ENCODE data around the gene ALAD. TPM values are rescaled to one million over a fixed set of nuclear protein-coding genes. Genes with fewer than 3 reads are reported as not detected.
A peak's percentile ranks its signal among the peaks of the same experiment; 100 is the strongest.

ALAD gene
- total RNA-seq (2021; fragmentation: NEBNext Ultra II Directional; extraction: Animal tissue kit (Norgen Biotek cat#: 25700)): 13.0 and 15.3 TPM in 2 replicates
- polyA plus RNA-seq (2011; rRNA removed): 8.2 and 17.3 TPM in 2 replicates
- 11.2 TPM for polyA plus RNA-seq (2011; cell fraction: cytosol; rRNA removed)
- polyA plus RNA-seq (2011; cell fraction: nucleus; rRNA removed): 35.0 TPM
- polyA plus RNA-seq (2012, experiment 1 of 2): 15.1 to 21.1 TPM (median 19.1 TPM) in 4 replicates
- polyA plus RNA-seq (2012, experiment 2 of 2): 5.0 TPM
- 11.5 TPM for polyA plus RNA-seq (2013, experiment 1 of 2)
- polyA plus RNA-seq (2013, experiment 2 of 2): 11.5 TPM
- 7.9 and 10.7 TPM in 2 replicates for polyA minus RNA-seq (2011; rRNA and poly(A)+ RNA removed)
- polyA minus RNA-seq (2011; cell fraction: cytosol; rRNA and poly(A)+ RNA removed): 3.5 TPM
- polyA minus RNA-seq (2011; cell fraction: nucleus; rRNA and poly(A)+ RNA removed): 12.2 TPM
- long read RNA-seq, experiment 1, partial matches to known transcripts: 3 of 6 reads
- long read RNA-seq, experiment 1, other reads (novel, unspliced or antisense): 2 of 6 reads
- long read RNA-seq, experiment 2, partial matches to known transcripts: 0 of 5 reads
- long read RNA-seq, experiment 2, other reads (novel, unspliced or antisense): 4 of 5 reads

DNA sequence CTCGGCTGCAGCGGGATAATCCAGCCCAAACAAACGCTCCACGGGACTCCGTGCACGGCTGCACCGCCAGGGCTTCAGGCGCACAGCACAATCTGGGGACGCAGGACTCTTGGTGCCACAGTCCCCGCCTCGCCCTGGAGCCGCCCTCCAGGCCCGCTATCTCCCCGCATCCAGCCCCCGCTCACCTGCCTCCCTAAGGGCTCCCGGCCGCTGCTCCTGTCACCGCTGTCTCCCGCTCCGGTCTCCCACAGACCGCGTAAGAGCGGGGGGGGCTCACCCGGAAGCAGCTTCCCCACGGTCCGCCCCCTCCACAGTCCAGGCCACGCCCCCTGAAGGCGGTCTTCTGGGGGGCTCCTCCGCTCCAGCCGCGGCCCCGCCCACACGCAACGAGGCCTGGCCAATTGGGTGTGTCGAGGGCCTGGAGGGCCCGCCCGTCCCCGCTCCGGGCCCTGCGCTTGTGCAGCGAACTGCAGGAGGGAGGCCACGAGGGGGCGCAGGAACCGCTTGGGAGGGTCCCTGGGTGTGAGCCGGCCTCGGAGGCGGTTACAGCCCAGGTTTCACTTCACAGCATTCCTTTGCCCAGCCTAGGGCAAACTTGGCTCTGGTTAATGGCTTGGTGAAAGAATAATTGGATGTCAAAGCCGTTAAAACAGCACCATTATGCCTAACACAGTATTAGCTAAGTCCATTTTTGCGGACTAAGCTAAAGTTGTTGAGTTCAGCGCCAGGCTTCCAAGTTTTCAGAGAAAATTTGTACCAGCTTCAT is at the start of gene ALAD:
ALAD (minus strand) TSS at position 258 of the 766 bp plus-strand sequence. CDS start 7,725 bp downstream, outside the sequence.
- Histone ChIP-seq H4K20me1 (replicated peaks in 1 of 2; ENCODE audit: control insufficient read depth in 1 of 2, insufficient read depth in 2 of 2, low read length in 2 of 2) (no peaks in the 10 kb centered on the region), H3K4me1 (replicated peaks in 1 of 4; ENCODE audit: control insufficient read depth in 3 of 4, insufficient read depth in 4 of 4, low read length in 3 of 4) (peaks cover 0 to 2% (median 0%) of the 10 kb centered on the region in 4 experiments; a peak in 2 of 7 replicates), H3K18ac (ENCODE audit: extremely low read depth, low read length) (no peak within 1 kb of the TSS), H2AFZ (ENCODE audit: low read length) (peak within 1 kb of the TSS; percentile 88), H3K23ac (ENCODE audit: insufficient read length) (no peak within 1 kb of the TSS), H3K4me2 (ENCODE audit: insufficient read depth in 1 of 2, low read depth in 2 of 2, low read length in 2 of 2) (peak within 1 kb of the TSS; percentile 57 to 66), H3K14ac (ENCODE audit: insufficient read length) (no peak within 1 kb of the TSS), H3K9ac (replicated peaks in 1 of 4; ENCODE audit: extremely low read depth in 1 of 4, low read depth in 3 of 4, low read length in 3 of 4) (peak within 1 kb of the TSS in 3 of 4 experiments; percentile 13 to 58 (median 19); a peak in 3 of 7 replicates), H4K91ac (replicated peaks; ENCODE audit: insufficient read length, low read length) (no peak within 1 kb of the TSS), H3K27me3 (replicated peaks in 1 of 4; ENCODE audit: control insufficient read depth in 3 of 4, extremely low read depth in 1 of 4, insufficient read depth in 3 of 4, low read length in 3 of 4) (no peaks in the 10 kb centered on the region), H3K27ac (ENCODE audit: low read depth, low read length) (no peak within 1 kb of the TSS), H2BK120ac (replicated peaks; ENCODE audit: low read depth, low read length) (no peak within 1 kb of the TSS), H3K79me1 (ENCODE audit: low read depth, low read length) (no peaks in the 10 kb centered on the region; the same call in 1 of the 2 replicates), H2AK5ac (ENCODE audit: low read depth, low read length) (no peak within 1 kb of the TSS), H3K36me3 (ENCODE audit: control insufficient read depth in 2 of 4, insufficient read depth in 4 of 4, low read length in 3 of 4) (no peaks in the 10 kb centered on the region), H3K79me2 (ENCODE audit: control insufficient read depth in 1 of 2, insufficient read depth in 2 of 2, low read length in 2 of 2) (no peaks in the 10 kb centered on the region), H2BK12ac (ENCODE audit: low read depth, low read length) (no peak within 1 kb of the TSS), H2BK15ac (ENCODE audit: low read length) (no peak within 1 kb of the TSS), H3K9me3 (ENCODE audit: insufficient read depth in 2 of 2, low read depth in 1 of 2, low read length in 1 of 2) (no peaks in the 10 kb centered on the region), H3K23me2 (ENCODE audit: low read depth, low read length) (no peaks in the 10 kb centered on the region), H2BK5ac (ENCODE audit: low read depth, low read length) (no peak within 1 kb of the TSS), H3K4ac (replicated peaks; ENCODE audit: insufficient read length, low read depth, low read length) (no peak within 1 kb of the TSS), H2BK20ac (ENCODE audit: low read length) (no peak within 1 kb of the TSS), H4K8ac (ENCODE audit: extremely low read depth, insufficient read depth, low read length) (peak within 1 kb of the TSS; percentile 63; the same call in 1 of the 2 replicates), H3K4me3 (ENCODE audit: extremely low read depth in 1 of 4, insufficient read depth in 2 of 4, low read depth in 3 of 4, low read length in 4 of 4) (peak within 1 kb of the TSS; percentile 70 to 95 (median 90)), H4K5ac (ENCODE audit: insufficient read length, low read depth, low read length) (no peak within 1 kb of the TSS), H3K56ac (replicated peaks; ENCODE audit: insufficient read length, low read depth, low read length) (no peak within 1 kb of the TSS)
- peak; percentile 93 to 100 for DNase-seq (ENCODE audit: low read depth in 1 of 2, low spot score in 2 of 2)
- no peak for FAIRE-seq
- ChIA-PET POLR2A (ENCODE audit: partially characterized antibody) (interaction anchor here (0.7 to 6.3 kb wide), 4 partner anchors 9 to 139 kb away, joined by 3 to 43 read pairs (median 4); partner anchors contain the start of genes C9orf43, HDHD3 and POLE3), CTCF (ENCODE audit: partially characterized antibody) (interaction anchor here (0.5 to 9.0 kb wide), 19 partner anchors 9 to 456 kb away, joined by 3 to 61 read pairs (median 4); partner anchors contain the start of genes C9orf43, CDC26, POLE3 and PRPF4)
- 3% methylated on average over 31 of the region's 50 CpGs; no CpG with 5 or more reads in 1 of the 2 experiments for WGBS, 2 experiments (ENCODE audit: extremely low coverage in 1 of 2, insufficient coverage in 1 of 2, insufficient read length in 1 of 2, insufficient replicate concordance in 2 of 2, low coverage in 1 of 2, low lambda C conversion rate in 2 of 2, missing lambda C conversion rate in 1 of 2)
- TF ChIP-seq CBX5 (IDR thresholded peaks at IDR 0.05; ENCODE audit: low read depth, low read length): no peak
- TF ChIP-seq GTF2F1 (IDR thresholded peaks at IDR 0.05; ENCODE audit: borderline replicate concordance, low read depth, low read length): no peak
- no peak for TF ChIP-seq NRF1 (IDR thresholded peaks at IDR 0.05; ENCODE audit: low read depth, low read length)
- TF ChIP-seq ZNF274 (IDR thresholded peaks at IDR 0.05; ENCODE audit: borderline replicate concordance, extremely low read depth, low read length): no peak
- TF ChIP-seq PHF8 (conservative IDR thresholded peaks at IDR 0.05; ENCODE audit: low read depth, low read length): no peak; the same call in 1 of the 2 replicates
- TF ChIP-seq CHD2 (IDR thresholded peaks at IDR 0.05; ENCODE audit: low read length): 0 out of 2 replicates have a peak, but pooled peaks have one; percentile 21
- TF ChIP-seq POU5F1 (IDR thresholded peaks at IDR 0.05; ENCODE audit: low read depth, low read length): no peak
- TF ChIP-seq RBBP5 (IDR thresholded peaks at IDR 0.05; ENCODE audit: borderline replicate concordance, low read depth, low read length): no peak
- peak; percentile 62 for TF ChIP-seq KDM4A (IDR thresholded peaks at IDR 0.05; ENCODE audit: low read depth, low read length, severe bottlenecking)

Data from H1 (cell line).